Esophagus muscularis mucosa (tissue), 4 donors: ENCODE data around the gene USP46. TPM values are rescaled to one million over a fixed set of nuclear protein-coding genes. Genes with fewer than 3 reads are reported as not detected.

ENCODE experiments used
- DNase-seq: peaks from one replicate; pipeline ENCODE4 v3.0.0-alpha.2; 2017; ENCODE audit errors: extremely low spot score
- H3K27ac ChIP-seq, 4 donors: fragments of 200-600 bp; sonication (generic); replicated peaks in 1 of 4; 1 replicate in 3 of 4; 2 replicates in 1 of 4; pipeline ENCODE4 v1.5.1; 2016 to 2019; ENCODE audit warnings: mild to moderate bottlenecking in 1 of 4
- H3K27me3 ChIP-seq, 4 donors: fragments of 200-600 bp; sonication (generic); one replicate each; pipeline versions ENCODE4 v1.5.1 to v1.6.0; 2016 to 2019
- H3K36me3 ChIP-seq, 4 donors: fragments of 200-600 bp; sonication (generic); one replicate each; pipeline ENCODE4 v1.5.1; 2016 to 2019
- H3K4me1 ChIP-seq, 4 donors: fragments of 200-600 bp; sonication (generic); one replicate each; pipeline ENCODE4 v1.5.1; 2016 to 2019
- H3K4me3 ChIP-seq, 4 donors: fragments of 200-600 bp; sonication (generic); 1 replicate in 2 of 4; 2 replicates in 2 of 4; pipeline ENCODE4 v1.5.1; 2016 to 2019; ENCODE audit warnings: mild to moderate bottlenecking in 4 of 4, moderate library complexity in 1 of 4
- H3K9me3 ChIP-seq, 4 donors: fragments of 200-600 bp; sonication (generic); 1 replicate in 3 of 4; 2 replicates in 1 of 4; pipeline ENCODE4 v1.5.1; 2016 to 2019
- EP300 ChIP-seq: sonication (generic); formaldehyde crosslinking; IDR thresholded peaks from one replicate; pipeline ENCODE4 v1.6.1; 2017; ENCODE audit warnings: antibody characterized with exemption
- POLR2A ChIP-seq: fragments of 450-650 bp; IDR thresholded peaks from one replicate; pipeline ENCODE4 v1.6.1; 2017; ENCODE audit warnings: antibody characterized with exemption, moderate library complexity, mild to moderate bottlenecking, low read depth
- POLR2AphosphoS5 ChIP-seq, 2 donors: sonication (generic); formaldehyde crosslinking; IDR thresholded peaks; one replicate each; pipeline ENCODE4 v1.6.1; 2017; ENCODE audit warnings: antibody characterized with exemption in 2 of 2
- WGBS: methylation state at CpG from one replicate; pipeline ENCODE4 v1.1.5; 2018; 5-methylcytosine and 5-hydroxymethylcytosine counted together
- intact Hi-C: fragments of 100-400 bp; cut with DNase I; formaldehyde crosslinking; loops from one replicate; pipeline ENCODE4 v1.15.1; 2023
- total RNA-seq, 4 donors: library from RNA; depleted of rRNA; stranded (reverse); fragments of >200 nt; gene quantifications; one replicate each; pipeline versions ENCODE4 v1.1.0 to v1.2.1, GENCODE V29; 2016
- TF ChIP-seq, protein P1 (sequence below), 3 experiments: fragments of 200-600 bp in 2 of 3; fragments of 450-650 bp in 1 of 3; sonication (generic) in 2 of 3; IDR thresholded peaks; one replicate each; pipeline ENCODE4 v1.5.1; 2017 to 2019; ENCODE audit warnings: antibody characterized with exemption in 3 of 3, mild to moderate bottlenecking in 2 of 3, moderate library complexity in 1 of 3

The USP46 gene
- total RNA-seq, 4 donors from 2014 or later: 6.6 to 9.3 (median 7.8) TPM

DNA sequence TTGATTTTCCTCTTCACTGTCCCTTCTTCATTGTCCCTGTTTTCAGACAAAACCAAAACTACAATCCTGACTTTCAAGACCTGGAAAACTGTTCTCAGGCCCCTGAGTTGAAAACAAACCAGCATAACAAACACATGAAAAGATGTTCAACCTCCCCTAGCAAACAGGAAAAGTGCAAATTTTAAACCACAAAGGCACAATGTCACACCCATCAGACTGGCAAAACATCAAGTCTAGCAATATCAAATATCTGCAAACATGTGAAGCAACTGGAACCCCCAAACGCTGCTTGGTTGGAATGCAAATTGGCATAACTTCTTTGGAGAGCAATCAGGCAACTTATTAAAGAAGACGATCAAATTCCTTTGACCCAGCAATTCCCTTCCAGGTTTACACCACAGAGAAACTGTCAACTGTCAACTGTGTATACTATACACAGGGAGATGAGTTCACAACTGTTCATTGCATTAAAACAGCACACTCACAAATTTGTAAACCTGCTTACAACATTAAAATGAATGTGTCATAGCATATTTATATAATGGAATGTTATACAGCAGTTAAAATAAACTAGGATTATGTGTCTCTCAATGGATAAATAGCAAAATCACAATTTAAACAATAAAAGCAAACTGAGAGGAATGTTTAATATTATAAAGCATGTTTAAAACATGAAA, 7.0 kb downstream of the USP46 start:
- intact Hi-C loops: no loop called here
- Histone ChIP-seq H3K4me3 (no peak overlapping the region), H3K27me3 (no peaks in the 10 kb centered on the region), H3K4me1 (peaks cover under 1 to 29% (median 9%) of the 10 kb centered on the region in 4 donors), H3K9me3 (no peaks in the 10 kb centered on the region), H3K27ac (no peak overlapping the region), H3K36me3 (no peaks in the 10 kb centered on the region)
- no peak for TF ChIP-seq POLR2AphosphoS5 (IDR thresholded peaks at IDR 0.05)
- TF ChIP-seq POLR2A: no peak
- no peak for TF ChIP-seq EP300
- TF ChIP-seq, protein P1, sequence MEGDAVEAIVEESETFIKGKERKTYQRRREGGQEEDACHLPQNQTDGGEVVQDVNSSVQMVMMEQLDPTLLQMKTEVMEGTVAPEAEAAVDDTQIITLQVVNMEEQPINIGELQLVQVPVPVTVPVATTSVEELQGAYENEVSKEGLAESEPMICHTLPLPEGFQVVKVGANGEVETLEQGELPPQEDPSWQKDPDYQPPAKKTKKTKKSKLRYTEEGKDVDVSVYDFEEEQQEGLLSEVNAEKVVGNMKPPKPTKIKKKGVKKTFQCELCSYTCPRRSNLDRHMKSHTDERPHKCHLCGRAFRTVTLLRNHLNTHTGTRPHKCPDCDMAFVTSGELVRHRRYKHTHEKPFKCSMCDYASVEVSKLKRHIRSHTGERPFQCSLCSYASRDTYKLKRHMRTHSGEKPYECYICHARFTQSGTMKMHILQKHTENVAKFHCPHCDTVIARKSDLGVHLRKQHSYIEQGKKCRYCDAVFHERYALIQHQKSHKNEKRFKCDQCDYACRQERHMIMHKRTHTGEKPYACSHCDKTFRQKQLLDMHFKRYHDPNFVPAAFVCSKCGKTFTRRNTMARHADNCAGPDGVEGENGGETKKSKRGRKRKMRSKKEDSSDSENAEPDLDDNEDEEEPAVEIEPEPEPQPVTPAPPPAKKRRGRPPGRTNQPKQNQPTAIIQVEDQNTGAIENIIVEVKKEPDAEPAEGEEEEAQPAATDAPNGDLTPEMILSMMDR (IDR thresholded peaks at IDR 0.05): no peak
- WGBS: 91% methylated on average over 2 of the region's 2 CpGs
- no peak for DNase-seq

DNA sequence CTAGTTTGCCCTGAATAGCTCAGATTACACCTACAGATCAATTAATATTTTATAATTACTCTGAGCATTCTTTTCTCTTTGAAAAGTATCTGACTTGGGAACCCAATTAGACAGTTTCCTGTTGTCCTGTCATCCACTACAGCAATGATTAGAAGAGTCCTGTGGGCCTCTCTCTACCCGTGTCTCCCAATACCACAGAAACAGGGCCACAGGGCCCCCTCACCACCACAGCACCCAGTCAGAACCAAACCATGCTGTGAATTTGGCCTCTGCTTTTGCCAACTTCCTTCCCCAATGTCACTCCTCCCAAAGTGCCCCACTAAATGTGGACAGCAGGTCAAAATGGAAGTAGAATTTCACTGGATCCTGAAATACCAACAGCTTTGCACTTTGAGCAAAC, 10.3 kb downstream of the USP46 start:
- H3K36me3 ChIP-seq: no peaks in the 10 kb centered on the region
- DNase-seq: no peak

GRCh38 chr4:52646741-52647140, 12.4 kb downstream of the USP46 start:
- no peak overlapping the region for H3K4me3 ChIP-seq
- H3K27me3 ChIP-seq: no peaks in the 10 kb centered on the region
- intact Hi-C loops: no loop called here
- H3K9me3 ChIP-seq: no peaks in the 10 kb centered on the region
- no peak for DNase-seq
- no peaks in the 10 kb centered on the region for H3K36me3 ChIP-seq
- 86% methylated on average over 2 of the region's 2 CpGs for WGBS
- H3K27ac ChIP-seq: no peak overlapping the region
- no peak for TF ChIP-seq EP300
- TF ChIP-seq, protein P1 (IDR thresholded peaks at IDR 0.05): no peak
- no peak for TF ChIP-seq POLR2A
- TF ChIP-seq POLR2AphosphoS5 (IDR thresholded peaks at IDR 0.05): no peak
- peaks cover 23 to 34% (median 28%) of the 10 kb centered on the region in 4 donors for H3K4me1 ChIP-seq

More for the DNA sequence above, 10.3 kb downstream of the USP46 start:
- intact Hi-C loops: no loop called here
- no peak overlapping the region for H3K4me3 ChIP-seq
- TF ChIP-seq EP300 (no peak), POLR2A (no peak)
- TF ChIP-seq, protein P1 (IDR thresholded peaks at IDR 0.05): no peak
- peaks cover 5 to 14% (median 9%) of the 10 kb centered on the region in 4 donors for H3K4me1 ChIP-seq
- 77% methylated on average over 1 of the region's 1 CpG for WGBS
- H3K27me3 ChIP-seq: no peaks in the 10 kb centered on the region
- H3K27ac ChIP-seq: no peak overlapping the region
- H3K9me3 ChIP-seq: no peaks in the 10 kb centered on the region

DNA sequence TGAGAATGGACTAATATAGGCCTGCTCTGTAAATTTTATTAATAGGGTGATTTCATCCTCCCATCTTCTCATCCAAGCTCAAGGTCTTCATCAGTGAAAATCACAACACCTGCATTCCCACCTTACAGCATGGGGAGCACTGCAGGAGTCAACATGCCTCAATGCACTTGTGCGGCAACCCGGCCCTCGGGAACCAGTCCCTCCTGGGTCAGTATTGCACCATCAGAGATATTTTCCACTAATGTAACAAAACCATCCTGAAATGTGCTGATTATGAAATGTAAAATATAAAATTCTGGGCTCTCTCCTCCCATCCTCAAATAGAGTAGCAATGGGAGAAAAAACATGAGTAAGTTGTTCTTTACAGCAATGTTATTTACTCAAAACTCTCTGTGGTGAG, 13.0 kb downstream of the USP46 start:
- no peak overlapping the region for H3K4me3 ChIP-seq
- TF ChIP-seq EP300: no peak
- TF ChIP-seq, protein P1 (IDR thresholded peaks at IDR 0.05): no peak
- no peak for TF ChIP-seq POLR2AphosphoS5 (IDR thresholded peaks at IDR 0.05)
- no peak for TF ChIP-seq POLR2A
- peaks cover 29 to 41% (median 35%) of the 10 kb centered on the region in 4 donors for H3K4me1 ChIP-seq
- H3K36me3 ChIP-seq: no peaks in the 10 kb centered on the region
- WGBS: 97% methylated on average over 3 of the region's 3 CpGs
- no peak for DNase-seq
- intact Hi-C loops: no loop called here
- H3K27ac ChIP-seq: no peak overlapping the region
- H3K9me3 ChIP-seq: no peaks in the 10 kb centered on the region
- no peaks in the 10 kb centered on the region for H3K27me3 ChIP-seq

- no peak for DNase-seq
- peaks cover 37 to 49% (median 43%) of the 10 kb centered on the region in 4 donors for H3K4me1 ChIP-seq
- TF ChIP-seq, protein P1 (IDR thresholded peaks at IDR 0.05): no peak
- TF ChIP-seq POLR2AphosphoS5 (IDR thresholded peaks at IDR 0.05): no peak
- TF ChIP-seq EP300: no peak
- TF ChIP-seq POLR2A: no peak
- no peaks in the 10 kb centered on the region for H3K27me3 ChIP-seq
- intact Hi-C loops: no loop called here
- H3K4me3 ChIP-seq: no peak overlapping the region
- no peaks in the 10 kb centered on the region for H3K9me3 ChIP-seq
- no peaks in the 10 kb centered on the region for H3K36me3 ChIP-seq
- H3K27ac ChIP-seq: no peak overlapping the region
These were observed 13.8 kb downstream of the USP46 start for GRCh38 chr4:52645300-52645699.
